Measurements from ENCODE around the gene ATP10A. TPM values are rescaled to one million over a fixed set of nuclear protein-coding genes. Genes with fewer than 3 reads are reported as not detected.

Gene ATP10A
- total and polyA plus RNA-seq, 5 donors from 2014 or later: 2.8 to 16.1 (median 5.5) TPM

DNA sequence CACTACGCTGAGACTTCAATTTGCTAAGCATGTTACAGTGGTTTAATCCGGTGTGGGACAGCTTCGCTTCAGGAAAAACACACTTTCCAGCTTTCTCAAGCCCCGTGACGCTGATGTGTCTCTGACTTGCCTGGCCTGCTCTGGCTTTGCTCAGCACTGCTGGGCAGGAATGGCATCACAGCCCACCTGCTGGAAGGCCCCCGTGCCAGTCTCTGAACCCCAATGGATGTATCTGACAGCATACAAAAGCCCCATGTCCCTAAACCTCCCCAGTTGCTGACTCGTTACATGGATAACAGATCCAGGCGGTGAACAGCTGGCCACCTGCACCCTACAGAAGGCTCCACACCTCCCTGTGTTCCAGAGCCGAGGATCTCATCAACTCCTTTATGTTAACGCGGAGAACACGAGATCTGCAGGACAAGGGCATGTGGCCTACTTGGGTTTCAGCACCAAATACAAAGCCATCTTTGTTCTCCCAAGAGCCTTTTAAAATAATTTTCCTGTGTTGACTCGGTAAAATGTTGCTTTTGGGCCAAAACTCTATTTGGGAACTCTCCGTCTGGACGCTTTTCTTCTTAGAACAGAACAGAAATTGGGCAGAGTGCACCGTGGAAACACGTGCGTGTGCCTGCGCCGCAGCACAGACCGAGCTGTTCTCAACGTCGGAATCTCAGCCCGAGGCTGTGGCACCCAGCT is 61.4 kb downstream of the ATP10A start:
- no peak for ATAC-seq (ENCODE audit: low read depth in 2 of 2)
- no peaks in the 10 kb centered on the region for H3K27me3 Mint-ChIP-seq
- H3K4me1 ChIP-seq (ENCODE audit: control insufficient read depth, insufficient read depth, low read length, poor library complexity, severe bottlenecking): no peaks in the 10 kb centered on the region
- no peak for DNase-seq
- no peaks in the 10 kb centered on the region for H3K36me3 ChIP-seq (ENCODE audit: control insufficient read depth, insufficient read depth, low read length)
- H3K4me3 ChIP-seq (ENCODE audit: low read depth, low read length): no peak overlapping the region
- H3K27me3 ChIP-seq (ENCODE audit: control insufficient read depth, insufficient read depth, low read length): no peaks in the 10 kb centered on the region
- H3K4me1 Mint-ChIP-seq: peaks cover 0 to 38% (median 10%) of the 10 kb centered on the region in 4 donors
- no peak overlapping the region for H3K4me3 Mint-ChIP-seq
- H3K27ac Mint-ChIP-seq: peak overlapping the region in 1 of 3 donors; percentile 9
- peaks cover 0 to 2% (median 0%) of the 10 kb centered on the region in 7 donors for H3K9me3 Mint-ChIP-seq
- no peak overlapping the region for H3K27ac ChIP-seq (ENCODE audit: insufficient read depth, low read length, poor library complexity, severe bottlenecking)
- H3K36me3 Mint-ChIP-seq: peaks cover 7% of the 10 kb centered on the region
- H3K9me3 ChIP-seq (ENCODE audit: control insufficient read depth in 2 of 2, low read length in 2 of 2): no peaks in the 10 kb centered on the region

- Mint-ChIP-seq H3K4me1 (peaks cover 0 to 32% (median 8%) of the 10 kb centered on the region in 4 donors), H3K27me3 (no peaks in the 10 kb centered on the region), H3K9me3 (peaks cover 0 to 2% (median 0%) of the 10 kb centered on the region in 7 donors), H3K27ac (peak overlapping the region in 1 of 3 donors; percentile 56), H3K36me3 (peaks cover 4% of the 10 kb centered on the region), H3K4me3 (no peak overlapping the region)
- ATAC-seq (ENCODE audit: low read depth in 2 of 2): no peak
- no peak for DNase-seq
- Histone ChIP-seq H3K4me1 (ENCODE audit: control insufficient read depth, insufficient read depth, low read length, poor library complexity, severe bottlenecking) (no peaks in the 10 kb centered on the region), H3K27ac (ENCODE audit: insufficient read depth, low read length, poor library complexity, severe bottlenecking) (no peak overlapping the region), H3K36me3 (ENCODE audit: control insufficient read depth, insufficient read depth, low read length) (no peaks in the 10 kb centered on the region), H3K9me3 (ENCODE audit: control insufficient read depth in 2 of 2, low read length in 2 of 2) (no peaks in the 10 kb centered on the region), H3K27me3 (ENCODE audit: control insufficient read depth, insufficient read depth, low read length) (no peaks in the 10 kb centered on the region), H3K4me3 (ENCODE audit: low read depth, low read length) (no peak overlapping the region)
Observed at GRCh38 chr15:25800761-25801515, 62.2 kb downstream of the ATP10A start.

GRCh38 chr15:25799906-25800700 is 63.0 kb downstream of the ATP10A start:
- Mint-ChIP-seq H3K36me3 (peaks cover 3% of the 10 kb centered on the region), H3K4me3 (no peak overlapping the region), H3K4me1 (peaks cover 0 to 34% (median 10%) of the 10 kb centered on the region in 4 donors), H3K27me3 (no peaks in the 10 kb centered on the region), H3K9me3 (peaks cover 0 to 2% (median 0%) of the 10 kb centered on the region in 7 donors), H3K27ac (peak overlapping the region in 2 of 3 donors; percentile 56 to 92)
- ATAC-seq (ENCODE audit: low read depth in 2 of 2) (no peak), DNase-seq (no peak)
- H3K4me3 ChIP-seq (ENCODE audit: low read depth, low read length): no peak overlapping the region
- no peak overlapping the region for H3K27ac ChIP-seq (ENCODE audit: insufficient read depth, low read length, poor library complexity, severe bottlenecking)
- no peaks in the 10 kb centered on the region for H3K27me3 ChIP-seq (ENCODE audit: control insufficient read depth, insufficient read depth, low read length)
- no peaks in the 10 kb centered on the region for H3K4me1 ChIP-seq (ENCODE audit: control insufficient read depth, insufficient read depth, low read length, poor library complexity, severe bottlenecking)
- H3K36me3 ChIP-seq (ENCODE audit: control insufficient read depth, insufficient read depth, low read length): no peaks in the 10 kb centered on the region
- H3K9me3 ChIP-seq (ENCODE audit: control insufficient read depth in 2 of 2, low read length in 2 of 2): no peaks in the 10 kb centered on the region

- Histone ChIP-seq H3K36me3 (ENCODE audit: control insufficient read depth, insufficient read depth, low read length) (no peaks in the 10 kb centered on the region), H3K4me1 (ENCODE audit: control insufficient read depth, insufficient read depth, low read length, poor library complexity, severe bottlenecking) (no peaks in the 10 kb centered on the region), H3K4me3 (ENCODE audit: low read depth, low read length) (no peak overlapping the region), H3K9me3 (ENCODE audit: control insufficient read depth in 2 of 2, low read length in 2 of 2) (no peaks in the 10 kb centered on the region), H3K27ac (ENCODE audit: insufficient read depth, low read length, poor library complexity, severe bottlenecking) (no peak overlapping the region), H3K27me3 (ENCODE audit: control insufficient read depth, insufficient read depth, low read length) (no peaks in the 10 kb centered on the region)
- H3K27ac Mint-ChIP-seq: peak overlapping the region in 1 of 3 donors; percentile 81
- H3K9me3 Mint-ChIP-seq: peaks cover 0 to 2% (median 0%) of the 10 kb centered on the region in 7 donors
- DNase-seq: no peak
- H3K27me3 Mint-ChIP-seq: no peaks in the 10 kb centered on the region
- peaks cover 3% of the 10 kb centered on the region for H3K36me3 Mint-ChIP-seq
- ATAC-seq (ENCODE audit: low read depth in 2 of 2): no peak
- H3K4me3 Mint-ChIP-seq: no peak overlapping the region
- H3K4me1 Mint-ChIP-seq: peaks cover 0 to 40% (median 12%) of the 10 kb centered on the region in 4 donors
Observed at GRCh38 chr15:25797936-25798901, 64.9 kb downstream of the ATP10A start.

DNA sequence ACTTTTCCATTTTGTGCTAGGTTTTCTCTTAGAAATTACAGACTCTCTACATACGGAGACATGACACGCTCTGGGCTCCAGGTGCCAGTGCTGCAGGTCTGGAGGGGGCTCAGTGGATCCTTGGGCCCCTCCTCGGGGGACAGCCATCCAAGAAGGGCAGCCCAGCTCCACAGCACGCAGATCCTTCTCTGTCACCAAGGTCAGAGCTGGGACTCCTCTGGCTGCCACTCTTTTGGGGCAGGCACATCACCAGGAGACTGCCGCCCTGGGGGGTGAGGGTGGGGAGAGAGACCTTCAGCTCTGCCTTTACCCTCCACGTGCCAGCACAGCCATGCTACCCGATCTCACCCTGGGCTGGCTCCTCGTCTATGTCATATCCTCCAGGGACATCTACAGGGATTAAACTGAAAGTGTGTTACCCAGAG is 65.6 kb downstream of the ATP10A start:
- Histone ChIP-seq H3K4me3 (ENCODE audit: low read depth, low read length) (no peak overlapping the region), H3K27me3 (ENCODE audit: control insufficient read depth, insufficient read depth, low read length) (no peaks in the 10 kb centered on the region), H3K27ac (ENCODE audit: insufficient read depth, low read length, poor library complexity, severe bottlenecking) (no peak overlapping the region), H3K9me3 (ENCODE audit: control insufficient read depth in 2 of 2, low read length in 2 of 2) (no peaks in the 10 kb centered on the region), H3K4me1 (ENCODE audit: control insufficient read depth, insufficient read depth, low read length, poor library complexity, severe bottlenecking) (no peaks in the 10 kb centered on the region), H3K36me3 (ENCODE audit: control insufficient read depth, insufficient read depth, low read length) (no peaks in the 10 kb centered on the region)
- H3K4me1 Mint-ChIP-seq: peaks cover 0 to 44% (median 13%) of the 10 kb centered on the region in 4 donors
- no peaks in the 10 kb centered on the region for H3K27me3 Mint-ChIP-seq
- H3K4me3 Mint-ChIP-seq: no peak overlapping the region
- no peak for DNase-seq
- H3K36me3 Mint-ChIP-seq: peaks cover 3% of the 10 kb centered on the region
- no peak overlapping the region for H3K27ac Mint-ChIP-seq
- peaks cover 0 to 2% (median 0%) of the 10 kb centered on the region in 7 donors for H3K9me3 Mint-ChIP-seq
- ATAC-seq (ENCODE audit: low read depth in 2 of 2): no peak

DNA sequence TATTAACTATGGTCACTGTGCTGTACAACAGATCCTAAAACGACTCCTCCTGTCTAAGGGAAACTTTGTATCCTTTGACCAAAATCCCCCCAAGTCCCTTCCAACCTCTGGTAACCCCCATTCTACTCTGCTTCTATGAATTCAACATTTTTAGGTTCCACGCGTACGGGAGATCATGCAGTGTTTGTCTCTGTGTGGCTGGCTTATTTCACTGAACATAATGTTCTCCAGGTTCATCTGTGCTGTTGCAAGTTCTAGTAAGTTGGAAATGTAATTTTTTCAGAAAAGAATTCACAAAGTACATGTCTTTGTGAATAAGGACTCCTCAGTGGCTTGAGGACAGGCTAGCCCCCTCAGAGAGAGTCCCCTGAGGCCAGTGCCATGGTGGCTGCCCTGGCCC is 66.1 kb downstream of the ATP10A start:
- H3K4me1 ChIP-seq (ENCODE audit: control insufficient read depth, insufficient read depth, low read length, poor library complexity, severe bottlenecking): no peaks in the 10 kb centered on the region
- no peak overlapping the region for H3K27ac ChIP-seq (ENCODE audit: insufficient read depth, low read length, poor library complexity, severe bottlenecking)
- no peaks in the 10 kb centered on the region for H3K36me3 ChIP-seq (ENCODE audit: control insufficient read depth, insufficient read depth, low read length)
- Mint-ChIP-seq H3K4me3 (no peak overlapping the region), H3K36me3 (peaks cover 3% of the 10 kb centered on the region), H3K4me1 (peaks cover 0 to 48% (median 13%) of the 10 kb centered on the region in 4 donors), H3K9me3 (peaks cover 0 to 2% (median 0%) of the 10 kb centered on the region in 7 donors), H3K27ac (no peak overlapping the region), H3K27me3 (no peaks in the 10 kb centered on the region)
- H3K27me3 ChIP-seq (ENCODE audit: control insufficient read depth, insufficient read depth, low read length): no peaks in the 10 kb centered on the region
- ATAC-seq (ENCODE audit: low read depth in 2 of 2): no peak
- H3K4me3 ChIP-seq (ENCODE audit: low read depth, low read length): no peak overlapping the region
- no peak for DNase-seq
- no peaks in the 10 kb centered on the region for H3K9me3 ChIP-seq (ENCODE audit: control insufficient read depth in 2 of 2, low read length in 2 of 2)

GRCh38 chr15:25796395-25796794 is 66.7 kb downstream of the ATP10A start:
- H3K27ac Mint-ChIP-seq: no peak overlapping the region
- no peak overlapping the region for H3K4me3 Mint-ChIP-seq
- Histone ChIP-seq H3K9me3 (ENCODE audit: control insufficient read depth in 2 of 2, low read length in 2 of 2) (no peaks in the 10 kb centered on the region), H3K4me1 (ENCODE audit: control insufficient read depth, insufficient read depth, low read length, poor library complexity, severe bottlenecking) (no peaks in the 10 kb centered on the region), H3K36me3 (ENCODE audit: control insufficient read depth, insufficient read depth, low read length) (no peaks in the 10 kb centered on the region), H3K4me3 (ENCODE audit: low read depth, low read length) (no peak overlapping the region), H3K27me3 (ENCODE audit: control insufficient read depth, insufficient read depth, low read length) (no peaks in the 10 kb centered on the region), H3K27ac (ENCODE audit: insufficient read depth, low read length, poor library complexity, severe bottlenecking) (no peak overlapping the region)
- peaks cover 0 to 2% (median 0%) of the 10 kb centered on the region in 7 donors for H3K9me3 Mint-ChIP-seq
- peaks cover 3% of the 10 kb centered on the region for H3K36me3 Mint-ChIP-seq
- ATAC-seq (ENCODE audit: low read depth in 2 of 2) (no peak), DNase-seq (no peak)
- H3K27me3 Mint-ChIP-seq: no peaks in the 10 kb centered on the region
- peaks cover 0 to 54% (median 19%) of the 10 kb centered on the region in 4 donors for H3K4me1 Mint-ChIP-seq
